IMR-90 (cell line): ENCODE measurements around the gene SPRR3. TPM values are rescaled to one million over a fixed set of nuclear protein-coding genes. Genes with fewer than 3 reads are reported as not detected.
A peak's percentile ranks its signal among the peaks of the same experiment; 100 is the strongest.

ENCODE experiments used
- ATAC-seq: fragments of 200-7000 bp; cut with Tn5 transposase; 2 replicates; pipeline ENCODE4 v1.9.1; 2020; ENCODE audit warnings: low read depth, mild to moderate bottlenecking, moderate library complexity
- BruUV-seq: library from RNA; stranded (reverse); fragments of 400-500 nt; replicated peaks from 2 replicates; lab custom pipeline; 2021; lab: Mats Ljungman, UMichigan
- CTCF ChIA-PET: fragments of 300-600 bp; formaldehyde crosslinking; extraction: SDS; loops from one replicate; lab custom pipeline; 2021; ENCODE audit warnings: antibody characterized with exemption; lab: Yijun Ruan, JAX
- POLR2A ChIA-PET: fragments of 300-600 bp; sonication (Branson Sonifier 250); formaldehyde crosslinking; loops from one replicate; lab custom pipeline; 2022; ENCODE audit warnings: antibody characterized with exemption; ENCODE audit not compliant: unreplicated experiment; lab: Charles Lee
- DNase-seq: peaks from one replicate; pipeline ENCODE4 v3.0.0; 2013
- H2AFZ ChIP-seq: replicated peaks from 2 replicates; pipeline ENCODE3; 2013; ENCODE audit warnings: low read length, mild to moderate bottlenecking; ENCODE audit not compliant: poor library complexity
- H2AK5ac ChIP-seq: 2 replicates; pipeline ENCODE4 v1.6.1; 2013; ENCODE audit warnings: low read depth, low read length, inconsistent platforms
- H2AK9ac ChIP-seq: replicated peaks from 2 replicates; pipeline ENCODE3; 2013; ENCODE audit warnings: mild to moderate bottlenecking, low read depth, low read length, moderate library complexity; ENCODE audit not compliant: poor library complexity
- H2BK120ac ChIP-seq: 2 replicates; pipeline ENCODE4 v1.6.1; 2013; ENCODE audit warnings: low read depth, low read length, inconsistent platforms
- H2BK15ac ChIP-seq: 3 replicates; pipeline ENCODE4 v1.6.1; 2013; ENCODE audit warnings: low read depth, low read length, inconsistent platforms
- H2BK20ac ChIP-seq: 2 replicates; pipeline ENCODE4 v1.6.1; 2013; ENCODE audit warnings: low read depth, mild to moderate bottlenecking, inconsistent platforms, low read length, moderate library complexity
- H2BK5ac ChIP-seq: 2 replicates; pipeline ENCODE4 v1.6.1; 2013; ENCODE audit warnings: mild to moderate bottlenecking, low read depth, low read length, inconsistent platforms; ENCODE audit not compliant: poor library complexity, severe bottlenecking
- H3K14ac ChIP-seq: replicated peaks from 2 replicates; pipeline ENCODE4 v1.6.1; 2013; ENCODE audit warnings: low read depth, low read length, inconsistent platforms
- H3K18ac ChIP-seq: 2 replicates; pipeline ENCODE4 v1.6.1; 2013; ENCODE audit warnings: low read depth, low read length, control low read depth
- H3K23ac ChIP-seq: 2 replicates; pipeline ENCODE4 v1.6.1; 2013; ENCODE audit warnings: low read depth, low read length, inconsistent platforms
- H3K27ac ChIP-seq: 2 replicates; pipeline ENCODE4 v1.5.1; 2013; ENCODE audit warnings: mild to moderate bottlenecking, control low read depth, low read length; ENCODE audit not compliant: insufficient read depth
- H3K27me3 ChIP-seq: 2 replicates; pipeline ENCODE4 v1.6.1; 2013; ENCODE audit warnings: low read length; ENCODE audit not compliant: control insufficient read depth, insufficient read depth
- H3K36me3 ChIP-seq: 2 replicates; pipeline ENCODE4 v1.6.1; 2013; ENCODE audit warnings: low read length, mixed read lengths; ENCODE audit not compliant: control insufficient read depth, insufficient read depth
- H3K4ac ChIP-seq: 2 replicates; pipeline ENCODE4 v1.6.1; 2013; ENCODE audit warnings: low read depth, low read length, inconsistent platforms
- H3K4me1 ChIP-seq: 2 replicates; pipeline ENCODE4 v1.6.1; 2013; ENCODE audit warnings: low read length, mixed read lengths; ENCODE audit not compliant: control insufficient read depth, insufficient read depth
- H3K4me2 ChIP-seq: 2 replicates; pipeline ENCODE4 v1.6.1; 2013; ENCODE audit warnings: low read depth, mild to moderate bottlenecking, control low read depth, low read length, moderate library complexity
- H3K4me3 ChIP-seq: 2 replicates; pipeline ENCODE4 v1.5.1; 2013; ENCODE audit warnings: low read depth, mild to moderate bottlenecking, control low read depth, low read length, moderate library complexity; ENCODE audit not compliant: insufficient read depth
- H3K56ac ChIP-seq: 2 replicates; pipeline ENCODE4 v1.6.1; 2013; ENCODE audit warnings: low read length, inconsistent platforms; ENCODE audit not compliant: insufficient read depth; ENCODE audit errors: extremely low read depth
- H3K79me1 ChIP-seq, 2 experiments: 2 replicates each; pipeline ENCODE4 v1.6.1; 2013; ENCODE audit warnings: low read length in 2 of 2, inconsistent platforms in 1 of 2, low read depth in 1 of 2
- H3K9ac ChIP-seq: 2 replicates; pipeline ENCODE4 v1.6.1; 2013; ENCODE audit warnings: low read depth, low read length, control low read depth
- H3K9me1 ChIP-seq: 2 replicates; pipeline ENCODE4 v1.6.1; 2013; ENCODE audit warnings: low read length, inconsistent platforms; ENCODE audit not compliant: insufficient read depth
- H3K9me3 ChIP-seq: 2 replicates; pipeline ENCODE4 v1.6.1; 2013; ENCODE audit warnings: low read length; ENCODE audit not compliant: control insufficient read depth, insufficient read depth
- H4K20me1 ChIP-seq: 2 replicates; pipeline ENCODE4 v1.6.1; 2013; ENCODE audit warnings: low read length, inconsistent platforms; ENCODE audit not compliant: insufficient read depth
- H4K5ac ChIP-seq: 2 replicates; pipeline ENCODE4 v1.6.1; 2013; ENCODE audit warnings: mild to moderate bottlenecking, low read depth, low read length, control low read depth
- H4K8ac ChIP-seq, 2 experiments: 2 replicates each; pipeline ENCODE4 v1.6.1; 2013; ENCODE audit warnings: low read depth in 2 of 2, low read length in 2 of 2, control low read depth in 1 of 2, inconsistent platforms in 1 of 2
- H4K91ac ChIP-seq: 2 replicates; pipeline ENCODE4 v1.6.1; 2013; ENCODE audit warnings: low read depth, low read length, inconsistent platforms; ENCODE audit not compliant: insufficient read depth
- MAFK ChIP-seq: IDR thresholded peaks from 2 replicates; pipeline ENCODE4 v1.6.1; 2012; ENCODE audit warnings: low read depth, low read length, improper control_type of control experiment
- WGBS, 2 experiments: methylation state at CpG; one replicate each; pipeline versions ENCODE4 v1.1.5 to v1.1.7; 2013; ENCODE audit warnings: missing lambda C conversion rate in 2 of 2; ENCODE audit not compliant: insufficient read length in 1 of 2; ENCODE audit errors: extremely low coverage in 2 of 2; 5-methylcytosine and 5-hydroxymethylcytosine counted together
- dilution Hi-C: fragments of 300-500 bp; cut with HindIII; formaldehyde crosslinking; loops from one replicate; pipeline ENCODE4 v1.14.3; 2018; ENCODE audit warnings: low sequenced_read_pairs; ENCODE audit not compliant: unreplicated experiment
- in situ Hi-C: fragments of 300-500 bp; cut with MboI; formaldehyde crosslinking; loops from 3 replicates; pipeline ENCODE4 v1.14.3; 2019; ENCODE audit warnings: low sequenced_read_pairs, inconsistent platforms, mixed read lengths
- intact Hi-C: fragments of 100-400 bp; cut with micrococcal nuclease; formaldehyde crosslinking; loops from 2 replicates; pipeline ENCODE4 v1.10.0; 2022
- polyA plus RNA-seq, 3 experiments: library from polyadenylated mRNA; depleted of rRNA; stranded (reverse); fragments of >200 nt; gene quantifications; 2 replicates each; pipeline ENCODE4 v1.2.3, GENCODE V29; 2012; ENCODE audit warnings: low replicate concordance in 1 of 3
- total RNA-seq: library from RNA; depleted of rRNA; stranded (reverse); fragments of >200 nt; gene quantifications from 2 replicates; pipeline ENCODE4 v1.2.3, GENCODE V29; 2012
- TF ChIP-seq, protein P1 (sequence below): conservative IDR thresholded peaks from 2 replicates; pipeline ENCODE4 v1.5.1; 2012; ENCODE audit warnings: mild to moderate bottlenecking, low read depth, low read length, improper control_type of control experiment

SPRR3 gene
- total and polyA plus RNA-seq, 2 of the 4 experiments (the other 2 are of a cell fraction), result not detected

DNA sequence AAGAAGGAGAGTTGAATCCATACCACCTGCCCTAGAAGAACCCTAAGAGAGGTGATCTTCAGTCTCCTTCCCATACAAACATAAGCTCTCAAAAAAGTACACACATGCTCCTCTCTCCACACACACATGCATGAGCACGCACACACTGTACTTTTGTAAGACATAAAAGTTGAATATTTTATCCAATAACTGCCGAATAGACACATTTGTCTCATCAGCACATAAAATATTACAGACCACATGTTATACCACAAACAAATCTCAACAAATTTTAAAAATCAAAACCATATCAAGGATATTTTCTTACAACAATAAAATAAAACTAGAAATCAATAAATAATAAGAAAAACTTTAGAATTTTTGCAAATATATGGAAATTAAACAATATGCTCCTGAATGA is 15.0 kb upstream of the SPRR3 start:
- no peaks in the 10 kb centered on the region for H3K9me3 ChIP-seq
- no peak overlapping the region for H2BK120ac ChIP-seq
- no peak for DNase-seq
- H3K4me2 ChIP-seq, result no peak overlapping the region
- CTCF ChIA-PET, result no interaction called here
- H2BK15ac ChIP-seq, result no peak overlapping the region
- H2AFZ ChIP-seq, result no peak overlapping the region
- in situ Hi-C loops, result no loop called here
- POLR2A ChIA-PET, result no interaction called here
- no peaks in the 10 kb centered on the region for H3K79me1 ChIP-seq
- intact Hi-C loops, result no loop called here
- H2BK20ac ChIP-seq, result no peak overlapping the region
- BruUV-seq, result no TSS peak
- peak; percentile 71 for TF ChIP-seq MAFK
- TF ChIP-seq, protein P1, sequence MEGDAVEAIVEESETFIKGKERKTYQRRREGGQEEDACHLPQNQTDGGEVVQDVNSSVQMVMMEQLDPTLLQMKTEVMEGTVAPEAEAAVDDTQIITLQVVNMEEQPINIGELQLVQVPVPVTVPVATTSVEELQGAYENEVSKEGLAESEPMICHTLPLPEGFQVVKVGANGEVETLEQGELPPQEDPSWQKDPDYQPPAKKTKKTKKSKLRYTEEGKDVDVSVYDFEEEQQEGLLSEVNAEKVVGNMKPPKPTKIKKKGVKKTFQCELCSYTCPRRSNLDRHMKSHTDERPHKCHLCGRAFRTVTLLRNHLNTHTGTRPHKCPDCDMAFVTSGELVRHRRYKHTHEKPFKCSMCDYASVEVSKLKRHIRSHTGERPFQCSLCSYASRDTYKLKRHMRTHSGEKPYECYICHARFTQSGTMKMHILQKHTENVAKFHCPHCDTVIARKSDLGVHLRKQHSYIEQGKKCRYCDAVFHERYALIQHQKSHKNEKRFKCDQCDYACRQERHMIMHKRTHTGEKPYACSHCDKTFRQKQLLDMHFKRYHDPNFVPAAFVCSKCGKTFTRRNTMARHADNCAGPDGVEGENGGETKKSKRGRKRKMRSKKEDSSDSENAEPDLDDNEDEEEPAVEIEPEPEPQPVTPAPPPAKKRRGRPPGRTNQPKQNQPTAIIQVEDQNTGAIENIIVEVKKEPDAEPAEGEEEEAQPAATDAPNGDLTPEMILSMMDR, result no peak
- no CpG with 5 or more reads among the region's 2 CpGs for WGBS, 2 experiments
- dilution Hi-C loops, result no loop called here
- no peak overlapping the region for H3K18ac ChIP-seq
- no peaks in the 10 kb centered on the region for H3K4me1 ChIP-seq
- H3K14ac ChIP-seq, result no peak overlapping the region
- no peak overlapping the region for H4K8ac ChIP-seq
- H3K27ac ChIP-seq, result no peak overlapping the region
- no peak overlapping the region for H3K4ac ChIP-seq
- H4K20me1 ChIP-seq, result no peaks in the 10 kb centered on the region
- H3K56ac ChIP-seq, result no peak overlapping the region
- H3K4me3 ChIP-seq, result no peak overlapping the region
- H4K5ac ChIP-seq, result no peak overlapping the region
- H2BK5ac ChIP-seq, result no peak overlapping the region
- ATAC-seq, result no peak
- H4K91ac ChIP-seq, result no peak overlapping the region
- H3K9ac ChIP-seq, result no peak overlapping the region
- H3K27me3 ChIP-seq, result no peaks in the 10 kb centered on the region
- no peak overlapping the region for H2AK5ac ChIP-seq
- no peak overlapping the region for H3K23ac ChIP-seq
- H2AK9ac ChIP-seq, result no peak overlapping the region
- no peaks in the 10 kb centered on the region for H3K9me1 ChIP-seq
- no peaks in the 10 kb centered on the region for H3K36me3 ChIP-seq
